H54 (cell line): ENCODE measurements around the gene IPO9.

Source experiments
- DNase-seq: peaks from one replicate; pipeline ENCODE4 v3.0.0; 2011; ENCODE audit warnings: low spot score, mixed read lengths; ENCODE audit not compliant: insufficient read length
- FAIRE-seq: peaks from 3 replicates; lab custom pipeline; 2011; peaks lifted over from hg19 to GRCh38; lab: Jason Lieb, UNC
- POLR2A ChIP-seq: IDR thresholded peaks from 2 replicates; pipeline ENCODE4 v1.6.1; 2011; ENCODE audit warnings: low read depth, mild to moderate bottlenecking, low read length

The IPO9 gene

GRCh38 chr1:201828820-201829774, at the start of gene IPO9:
TSS of gene IPO9 (plus strand) at chr1:201829157. CDS start at chr1:201829210, 53 bp downstream.
- TF ChIP-seq POLR2A: peak; percentile 75
- FAIRE-seq (no peak), DNase-seq (peak; percentile 85)

GRCh38 chr1:201779351-201779880, 49.5 kb upstream of the IPO9 start:
- no peak for FAIRE-seq
- TF ChIP-seq POLR2A: no peak
- DNase-seq: no peak

GRCh38 chr1:201780952-201781351, 48.0 kb upstream of the IPO9 start:
- FAIRE-seq: no peak
- TF ChIP-seq POLR2A: no peak
- no peak for DNase-seq

- DNase-seq (no peak), FAIRE-seq (no peak)
- TF ChIP-seq POLR2A: no peak
These were observed 47.5 kb upstream of the IPO9 start for GRCh38 chr1:201781437-201781836.

GRCh38 chr1:201782353-201782752, 46.6 kb upstream of the IPO9 start:
- FAIRE-seq: no peak
- no peak for TF ChIP-seq POLR2A
- no peak for DNase-seq

- DNase-seq: no peak
- no peak for FAIRE-seq
- no peak for TF ChIP-seq POLR2A
These were observed 45.9 kb upstream of the IPO9 start for GRCh38 chr1:201783058-201783457.

GRCh38 chr1:201783572-201783971, 45.4 kb upstream of the IPO9 start:
- no peak for DNase-seq
- TF ChIP-seq POLR2A: no peak
- no peak for FAIRE-seq

GRCh38 chr1:201785291-201785690, 43.7 kb upstream of the IPO9 start:
- DNase-seq (no peak), FAIRE-seq (no peak)
- TF ChIP-seq POLR2A: no peak

GRCh38 chr1:201786824-201787223, 42.1 kb upstream of the IPO9 start:
- no peak for DNase-seq
- FAIRE-seq: no peak
- TF ChIP-seq POLR2A: no peak

GRCh38 chr1:201788296-201788695, 40.7 kb upstream of the IPO9 start:
- FAIRE-seq (no peak), DNase-seq (no peak)
- no peak for TF ChIP-seq POLR2A

GRCh38 chr1:201789245-201789644, 39.7 kb upstream of the IPO9 start:
- no peak for DNase-seq
- FAIRE-seq: no peak
- TF ChIP-seq POLR2A: no peak

- DNase-seq (no peak), FAIRE-seq (no peak)
- TF ChIP-seq POLR2A: no peak
These were observed 38.7 kb upstream of the IPO9 start for GRCh38 chr1:201790261-201790660.

- FAIRE-seq: no peak
- no peak for DNase-seq
- no peak for TF ChIP-seq POLR2A
These were observed 37.7 kb upstream of the IPO9 start for GRCh38 chr1:201791051-201791778.

GRCh38 chr1:201791779-201792173, 37.2 kb upstream of the IPO9 start:
- DNase-seq: peak; percentile 48
- no peak for FAIRE-seq
- no peak for TF ChIP-seq POLR2A
